ENCODE measurements around the gene CUL7.
"Not testable (repeated sequence)": the region's sequence is repeated elsewhere in the genome, so short reads cannot be mapped to it uniquely, and the experiment has no call there.

- TF ChIP-seq CTCF (IDR thresholded peaks at IDR 0.05; ENCODE audit: poor library complexity, severe bottlenecking); EZH2 (IDR thresholded peaks at IDR 0.05; ENCODE audit: borderline replicate concordance, insufficient read depth, low read length, poor library complexity, severe bottlenecking); EP300 (conservative IDR thresholded peaks at IDR 0.05; ENCODE audit: poor library complexity, severe bottlenecking); MXI1 (conservative IDR thresholded peaks at IDR 0.05; ENCODE audit: poor library complexity, severe bottlenecking): not testable (repeated sequence)
These were observed 12.2 kb downstream of the CUL7 start for GRCh38 chr6:43041475-43041874.

All from neural cell (in vitro differentiated cells).